MM.1S (cell line): Measurements from ENCODE around the gene ATPAF2.
A peak's percentile ranks its signal among the peaks of the same experiment; 100 is the strongest.

Source experiments
- DNase-seq: peaks from one replicate; pipeline ENCODE4 v3.0.0-alpha.2; 2015
- H2AFZ ChIP-seq: fragments of 300-600 bp; sonication (generic); 2 replicates; pipeline ENCODE4 v1.6.0; 2016; ENCODE audit warnings: antibody characterized with exemption, low read length
- H3F3A ChIP-seq: fragments of 300-600 bp; sonication (generic); 2 replicates; pipeline ENCODE4 v1.6.1; 2016; ENCODE audit warnings: mild to moderate bottlenecking, antibody characterized with exemption, low read length, moderate library complexity, mixed read lengths; ENCODE audit not compliant: insufficient read depth
- H3K27ac ChIP-seq: fragments of 300-600 bp; sonication (generic); 2 replicates; pipeline ENCODE4 v1.5.1; 2016; ENCODE audit warnings: mild to moderate bottlenecking, low read length
- H3K27me3 ChIP-seq: fragments of 300-600 bp; sonication (generic); replicated peaks from 2 replicates; pipeline ENCODE4 v1.6.0; 2016; ENCODE audit warnings: low read length; ENCODE audit not compliant: insufficient read depth
- H3K36me3 ChIP-seq: fragments of 300-600 bp; sonication (generic); replicated peaks from 2 replicates; pipeline ENCODE4 v1.6.1; 2016; ENCODE audit warnings: mild to moderate bottlenecking, low read length, mixed read lengths; ENCODE audit not compliant: insufficient read depth
- H3K4me1 ChIP-seq: fragments of 300-600 bp; sonication (generic); 2 replicates; pipeline ENCODE4 v1.6.1; 2016; ENCODE audit warnings: low read length, mixed read lengths
- H3K4me2 ChIP-seq: fragments of 300-600 bp; sonication (generic); 2 replicates; pipeline ENCODE4 v1.6.0; 2016; ENCODE audit warnings: low read depth, low read length
- H3K4me3 ChIP-seq: fragments of 300-600 bp; sonication (generic); 2 replicates; pipeline ENCODE4 v1.5.1; 2016; ENCODE audit warnings: low read length, mixed read lengths
- H3K79me2 ChIP-seq: fragments of 300-600 bp; sonication (generic); 2 replicates; pipeline ENCODE4 v1.6.1; 2016; ENCODE audit warnings: mixed run types, low read length, mixed read lengths
- H3K9ac ChIP-seq: fragments of 300-600 bp; sonication (generic); 2 replicates; pipeline ENCODE4 v1.6.1; 2016; ENCODE audit warnings: low read length, mixed read lengths
- H3K9me2 ChIP-seq: fragments of 300-600 bp; sonication (generic); replicated peaks from 2 replicates; pipeline ENCODE4 v1.6.1; 2016; ENCODE audit warnings: mild to moderate bottlenecking, low read length, mixed read lengths; ENCODE audit not compliant: insufficient read depth
- H3K9me3 ChIP-seq: fragments of 300-600 bp; sonication (generic); replicated peaks from 2 replicates; pipeline ENCODE4 v1.6.1; 2016; ENCODE audit warnings: mild to moderate bottlenecking, low read length, mixed read lengths; ENCODE audit not compliant: insufficient read depth
- H4K20me1 ChIP-seq: fragments of 300-600 bp; sonication (generic); 2 replicates; pipeline ENCODE4 v1.6.1; 2016; ENCODE audit warnings: mild to moderate bottlenecking, low read length, moderate library complexity, mixed read lengths; ENCODE audit not compliant: insufficient read depth
- CTCF ChIP-seq: fragments of 300-600 bp; sonication (generic); IDR thresholded peaks from 2 replicates; pipeline ENCODE4 v1.5.1; 2016; ENCODE audit warnings: antibody characterized with exemption, low read length, mixed read lengths
- EZH2 ChIP-seq: fragments of 300-600 bp; sonication (generic); optimal IDR thresholded peaks from 2 replicates; pipeline ENCODE3; 2017; ENCODE audit warnings: low read depth, mild to moderate bottlenecking, antibody characterized with exemption, low read length, mixed read lengths
- EZH2phosphoT487 ChIP-seq: fragments of 300-600 bp; sonication (generic); IDR thresholded peaks from 2 replicates; pipeline ENCODE4 v1.6.1; 2018; ENCODE audit warnings: antibody characterized with exemption, low read length

The ATPAF2 gene

GRCh38 chr17:18045691-18046350 lies 6.9 kb upstream of the ATPAF2 start:
- Histone ChIP-seq H3K9me2 (no peaks in the 10 kb centered on the region), H3F3A (no peaks in the 10 kb centered on the region), H2AFZ (no peak overlapping the region), H4K20me1 (no peaks in the 10 kb centered on the region), H3K36me3 (no peaks in the 10 kb centered on the region), H3K27me3 (no peaks in the 10 kb centered on the region), H3K9me3 (no peaks in the 10 kb centered on the region), H3K4me3 (no peak overlapping the region), H3K4me2 (no peak overlapping the region), H3K79me2 (peaks cover 15% of the 10 kb centered on the region), H3K27ac (no peak overlapping the region), H3K4me1 (0 out of 2 replicates have a peak, but pooled peaks cover under 1% of the 10 kb centered on the region), H3K9ac (no peak overlapping the region)
- TF ChIP-seq EZH2 (no peak), CTCF (no peak), EZH2phosphoT487 (no peak)
- DNase-seq = no peak

GRCh38 chr17:18044609-18045008 lies 5.6 kb upstream of the ATPAF2 start:
- Histone ChIP-seq H3K27me3 (no peaks in the 10 kb centered on the region), H3K27ac (no peak overlapping the region), H3F3A (no peaks in the 10 kb centered on the region), H3K9me3 (no peaks in the 10 kb centered on the region), H3K4me1 (0 out of 2 replicates have a peak, but pooled peaks cover 7% of the 10 kb centered on the region), H3K9ac (no peak overlapping the region), H4K20me1 (no peaks in the 10 kb centered on the region), H2AFZ (no peak overlapping the region), H3K9me2 (no peaks in the 10 kb centered on the region), H3K79me2 (peaks cover 25% of the 10 kb centered on the region), H3K4me3 (no peak overlapping the region), H3K4me2 (no peak overlapping the region), H3K36me3 (no peaks in the 10 kb centered on the region)
- DNase-seq = no peak
- no peak for TF ChIP-seq EZH2
- TF ChIP-seq CTCF = no peak
- no peak for TF ChIP-seq EZH2phosphoT487

GRCh38 chr17:18043491-18043890 lies 4.5 kb upstream of the ATPAF2 start:
- Histone ChIP-seq H3K9me2 (no peaks in the 10 kb centered on the region), H4K20me1 (no peaks in the 10 kb centered on the region), H3K79me2 (peaks cover 29% of the 10 kb centered on the region), H3F3A (no peaks in the 10 kb centered on the region), H3K4me1 (0 out of 2 replicates have a peak, but pooled peaks cover 7% of the 10 kb centered on the region), H3K9me3 (no peaks in the 10 kb centered on the region), H3K4me2 (no peak overlapping the region), H3K4me3 (no peak overlapping the region), H3K27ac (no peak overlapping the region), H2AFZ (no peak overlapping the region), H3K36me3 (no peaks in the 10 kb centered on the region), H3K9ac (no peak overlapping the region), H3K27me3 (no peaks in the 10 kb centered on the region)
- no peak for TF ChIP-seq EZH2phosphoT487
- TF ChIP-seq CTCF = peak; percentile 24
- DNase-seq = no peak
